HG02885 (cell line): ENCODE results near the gene RFX7.
"Not testable (repeated sequence)": the region's sequence is repeated elsewhere in the genome, so short reads cannot be mapped to it uniquely, and the experiment has no call there.

Experiments
- ATAC-seq: cut with Tn5 transposase; IDR thresholded peaks from one replicate; pipeline ENCODE4 v1.9.1; 2021; ENCODE audit warnings: mild to moderate bottlenecking; ENCODE audit not compliant: unreplicated experiment, poor library complexity

RFX7 gene

DNA sequence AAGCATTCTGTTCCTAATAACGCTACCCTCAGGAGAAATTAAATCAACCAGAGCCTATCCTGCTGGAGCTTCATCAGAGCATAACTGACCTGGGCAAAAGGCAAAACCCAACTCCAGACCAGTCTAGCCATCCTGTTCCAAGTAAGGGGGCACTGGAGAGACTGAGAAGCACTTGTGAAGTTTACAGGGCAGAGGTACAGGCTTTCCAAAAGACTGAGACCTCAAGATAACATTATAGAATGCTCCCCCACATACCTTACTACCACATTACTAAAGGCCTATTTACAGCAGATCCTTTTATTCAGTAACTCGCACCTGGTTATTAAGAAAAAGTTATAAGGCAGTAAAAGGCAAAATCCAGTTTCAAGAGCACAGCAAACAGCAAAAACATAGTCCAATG, 35.5 kb downstream of the RFX7 start:
- no peak for ATAC-seq

DNA sequence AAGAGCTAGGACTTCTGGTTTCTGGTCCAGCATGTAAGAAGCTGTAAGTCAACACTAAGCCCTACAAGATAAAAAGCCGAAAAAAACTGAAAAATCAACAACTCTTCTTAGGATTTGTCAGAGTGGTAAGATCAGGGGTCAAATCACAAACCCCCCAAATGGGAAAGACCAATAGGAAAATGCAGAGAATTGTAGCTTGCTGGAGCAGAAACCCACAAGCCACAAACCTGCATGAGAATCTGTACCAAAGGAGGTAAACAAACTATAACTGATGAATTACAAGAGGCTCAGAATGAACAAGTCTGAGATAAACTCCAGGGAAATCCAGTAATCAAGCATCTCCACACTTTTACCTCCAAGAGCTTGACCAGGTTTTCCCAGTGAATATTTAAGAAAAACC, 36.0 kb downstream of the RFX7 start:
- ATAC-seq = no peak

DNA sequence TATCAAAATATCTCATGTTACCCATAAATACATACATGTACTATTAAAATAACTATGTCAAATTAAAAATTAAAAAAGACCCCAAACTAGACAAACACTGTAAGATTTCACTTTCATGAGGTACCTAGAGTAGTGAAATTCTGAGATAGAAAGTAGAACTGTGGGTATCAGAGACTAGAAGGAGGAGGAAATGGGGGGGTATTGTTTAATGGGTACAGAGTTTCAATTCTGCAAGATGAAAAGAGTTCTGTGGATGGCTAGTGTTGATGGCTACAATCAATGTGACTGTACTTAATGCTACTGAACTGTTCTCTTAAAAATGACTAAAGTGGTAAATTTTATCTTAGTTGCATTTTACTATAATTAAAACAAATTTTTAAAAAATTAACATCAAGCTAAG, 36.6 kb downstream of the RFX7 start:
- peak; percentile 45 for ATAC-seq

DNA sequence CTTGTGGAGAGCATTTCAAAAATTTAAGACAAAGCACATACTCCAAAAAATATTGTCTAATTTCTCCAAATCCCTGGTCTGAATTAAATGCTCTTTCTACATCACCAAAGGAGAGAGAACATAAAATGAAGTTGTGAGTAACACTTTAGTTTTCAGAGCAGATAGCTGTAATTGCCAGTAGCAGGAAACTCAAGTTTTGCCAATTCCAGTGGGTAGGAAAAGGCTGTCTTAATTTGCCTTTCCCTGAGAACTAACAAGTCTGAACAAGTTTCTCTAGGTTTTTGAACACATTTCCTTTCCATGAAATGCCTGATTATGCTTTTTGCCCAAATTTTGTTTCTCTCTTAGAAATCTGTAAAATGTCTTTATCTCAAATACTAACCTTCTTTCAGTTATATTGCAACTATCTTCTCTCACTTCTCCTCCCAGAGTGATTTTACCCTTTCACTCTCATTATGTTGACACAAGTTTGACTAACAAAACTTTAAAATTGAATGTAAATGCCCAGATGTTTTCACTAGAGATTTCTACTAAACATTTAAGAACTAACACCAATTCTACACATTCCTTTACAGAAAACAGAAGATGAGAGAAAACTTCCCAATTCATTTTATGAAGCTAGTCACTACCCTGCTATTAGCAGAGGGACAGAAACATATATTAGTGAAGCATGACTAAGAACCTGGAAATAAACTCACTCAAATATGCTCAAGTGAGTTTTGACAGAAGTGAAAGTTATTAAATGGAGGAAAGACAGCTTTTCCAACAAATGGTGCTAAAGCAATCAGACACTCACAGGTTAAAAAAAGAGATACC, 38.4 kb downstream of the RFX7 start:
- ATAC-seq = peak; percentile 42

DNA sequence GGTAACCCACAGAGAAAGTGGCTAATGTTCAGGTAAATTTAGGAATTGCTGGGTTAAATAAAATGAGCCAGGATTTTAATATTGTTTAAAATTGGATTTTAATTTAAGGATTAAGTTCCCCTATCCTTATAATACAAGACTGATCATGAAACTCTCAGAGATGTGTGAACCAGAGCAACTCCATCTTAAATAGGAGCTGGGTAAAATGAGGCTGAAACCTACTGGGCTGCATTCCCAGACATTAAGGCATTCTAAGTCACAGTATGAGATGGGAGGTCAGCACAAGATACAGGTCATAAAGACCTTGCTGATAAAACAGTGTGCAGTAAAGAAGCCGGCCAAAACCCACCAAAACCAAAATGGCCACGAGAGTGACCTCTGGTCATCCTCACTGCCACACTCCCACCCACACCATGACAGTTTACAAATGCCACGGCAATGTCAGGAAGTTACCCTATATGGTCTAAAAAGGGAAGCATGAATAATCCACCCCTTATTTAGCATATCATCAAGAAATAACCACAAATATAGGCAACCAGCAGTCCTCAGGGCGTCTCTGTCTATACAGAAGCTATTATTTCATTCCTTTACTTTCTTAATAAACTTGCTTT, 40.3 kb downstream of the RFX7 start:
- not testable (repeated sequence) for ATAC-seq

DNA sequence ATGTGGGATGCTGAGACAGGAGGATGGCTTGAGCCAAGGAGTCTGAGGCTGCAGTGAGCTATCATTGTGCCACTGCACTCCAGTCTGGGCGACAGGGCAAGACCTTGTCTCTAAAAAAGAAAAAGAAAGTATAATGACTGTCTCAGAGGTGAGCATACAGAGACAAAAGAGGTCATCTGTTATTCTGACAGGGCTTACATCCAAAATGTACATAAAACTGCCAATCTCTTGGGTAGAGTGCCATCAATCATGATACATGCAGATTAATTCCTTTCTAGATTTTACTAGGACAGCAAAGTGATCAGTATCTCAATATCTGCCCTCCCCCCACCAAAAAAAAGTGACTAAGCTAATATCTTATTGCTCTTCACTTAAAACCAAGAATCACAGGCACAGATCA, 41.0 kb downstream of the RFX7 start:
- no peak for ATAC-seq

DNA sequence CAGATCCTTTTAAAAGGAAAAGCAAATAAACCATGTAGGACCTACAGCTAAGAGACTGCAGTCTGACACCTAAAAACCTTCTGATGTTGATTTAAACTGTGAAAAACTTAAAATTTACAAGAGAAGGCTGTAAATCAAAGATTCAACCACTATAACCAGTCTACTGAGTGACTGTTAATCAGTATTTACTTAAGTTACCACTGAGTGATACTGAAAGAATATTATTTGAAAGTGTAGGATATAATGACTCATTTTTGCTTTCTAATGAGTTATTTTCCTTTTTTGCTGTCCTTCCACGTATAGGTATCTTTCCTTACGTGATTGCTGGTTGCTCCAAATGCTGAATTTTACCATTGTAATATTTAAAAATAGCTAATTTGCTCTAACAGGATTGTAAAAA, 44.6 kb downstream of the RFX7 start:
- no peak for ATAC-seq

DNA sequence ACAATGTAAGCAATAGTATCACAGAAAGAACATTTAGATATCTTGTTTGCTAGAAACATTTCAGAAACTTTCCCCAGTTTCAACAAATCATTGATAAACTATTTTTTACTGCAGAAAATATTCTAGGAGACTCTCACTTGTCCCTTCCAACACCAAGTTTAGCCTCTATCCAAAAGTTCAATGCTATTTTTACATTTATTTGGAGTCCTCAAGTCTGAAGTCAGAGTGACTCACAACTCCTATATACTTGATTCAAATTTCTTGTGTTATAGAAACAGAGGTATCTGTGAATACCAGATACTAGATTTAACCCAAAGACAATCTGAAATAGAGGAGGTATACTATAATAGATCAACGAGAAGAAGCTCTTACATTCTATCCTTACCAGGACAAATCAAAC, 49.6 kb downstream of the RFX7 start:
- ATAC-seq = no peak

DNA sequence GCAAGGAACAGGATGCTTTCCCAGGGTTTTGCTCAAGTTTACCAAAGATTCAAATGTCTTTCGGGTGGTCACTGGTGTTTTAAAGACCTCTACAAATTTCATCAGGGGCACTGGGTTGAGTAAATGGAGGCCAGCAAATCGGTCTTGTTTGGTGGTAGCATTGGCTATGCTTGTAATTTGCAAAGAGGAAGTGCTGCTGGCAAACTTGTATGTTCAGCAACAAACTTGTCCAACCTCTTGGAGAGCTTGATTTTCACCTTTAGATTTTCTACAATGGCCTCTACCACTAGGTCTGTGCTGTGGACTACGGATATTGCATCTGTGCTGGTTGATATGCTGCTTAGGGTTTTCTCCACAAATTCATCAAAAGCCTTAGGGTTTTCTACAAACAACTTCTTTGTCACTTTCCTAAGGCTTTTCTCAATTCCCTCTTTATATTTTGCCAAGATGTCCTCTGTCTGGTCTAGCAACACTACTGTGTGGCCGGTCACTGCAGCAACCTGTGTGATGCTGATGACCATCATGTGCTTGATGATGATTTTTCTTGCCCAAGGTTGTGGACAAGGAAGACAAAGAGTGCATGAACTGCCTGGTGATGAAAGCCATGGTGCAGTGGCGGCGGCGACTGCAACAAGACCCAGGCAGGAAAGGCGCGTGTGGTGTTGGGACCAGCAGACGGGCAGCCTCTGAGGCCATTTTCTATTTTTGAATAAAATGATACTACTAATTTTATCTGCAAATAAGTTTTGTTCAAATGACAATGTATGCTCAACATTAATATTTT, 50.8 kb downstream of the RFX7 start:
- ATAC-seq = no peak

DNA sequence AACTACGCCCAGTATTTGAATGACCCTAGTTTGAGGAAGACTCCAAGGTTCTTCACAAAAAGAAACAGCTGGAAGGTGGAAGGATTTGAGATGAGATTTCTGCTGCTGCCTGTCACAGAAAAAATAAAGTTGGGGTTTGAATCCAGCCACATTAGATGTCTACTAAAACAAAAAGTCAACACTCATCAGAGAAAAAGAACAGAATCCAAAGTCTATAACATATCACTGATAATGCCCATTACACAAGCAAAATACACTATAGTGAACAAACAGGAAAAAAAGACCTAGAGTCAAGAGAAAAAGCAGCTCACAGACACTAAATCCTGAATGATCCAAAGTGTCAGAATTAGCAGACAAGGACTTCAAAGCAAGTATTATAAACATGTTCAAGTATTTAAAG, 56.0 kb downstream of the RFX7 start:
- ATAC-seq = no peak

DNA sequence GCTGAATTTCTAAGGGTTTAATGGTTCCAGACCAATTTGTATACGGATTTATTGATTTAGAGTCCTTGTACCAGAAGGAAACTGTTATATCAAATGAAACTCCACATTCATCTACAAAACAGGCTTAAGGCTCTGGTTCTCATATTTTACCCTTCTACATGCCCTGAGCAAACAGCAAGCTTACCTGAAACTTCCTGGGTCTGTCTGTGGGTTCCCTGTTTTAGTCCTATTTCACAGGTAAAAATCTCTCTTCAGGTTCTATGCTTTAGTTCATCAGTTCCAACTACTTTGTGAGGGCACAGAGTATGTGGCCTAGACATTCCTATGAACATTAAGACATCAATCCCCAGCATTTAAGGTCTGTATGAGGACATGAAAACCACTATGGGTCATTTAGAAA, 57.7 kb downstream of the RFX7 start:
- no peak for ATAC-seq

DNA sequence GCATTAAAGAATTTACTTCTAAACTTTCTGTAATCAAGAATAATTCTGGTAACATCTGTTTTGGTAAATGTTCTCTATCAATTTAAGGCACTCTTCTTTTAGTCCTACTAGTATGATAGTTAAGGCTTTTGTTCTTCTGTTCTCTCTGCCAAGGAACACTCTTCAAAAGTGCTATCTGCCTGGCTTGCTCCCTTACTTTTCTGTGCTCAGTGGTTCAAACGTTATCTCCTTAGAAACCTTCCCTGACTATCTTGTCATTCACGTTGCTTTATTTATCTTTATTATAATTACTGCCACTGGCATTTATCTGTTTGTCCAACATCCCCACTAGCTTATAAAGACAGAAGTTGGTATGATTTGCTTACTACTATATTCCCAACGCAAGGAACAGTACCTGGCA, 59.2 kb downstream of the RFX7 start:
- ATAC-seq = no peak

DNA sequence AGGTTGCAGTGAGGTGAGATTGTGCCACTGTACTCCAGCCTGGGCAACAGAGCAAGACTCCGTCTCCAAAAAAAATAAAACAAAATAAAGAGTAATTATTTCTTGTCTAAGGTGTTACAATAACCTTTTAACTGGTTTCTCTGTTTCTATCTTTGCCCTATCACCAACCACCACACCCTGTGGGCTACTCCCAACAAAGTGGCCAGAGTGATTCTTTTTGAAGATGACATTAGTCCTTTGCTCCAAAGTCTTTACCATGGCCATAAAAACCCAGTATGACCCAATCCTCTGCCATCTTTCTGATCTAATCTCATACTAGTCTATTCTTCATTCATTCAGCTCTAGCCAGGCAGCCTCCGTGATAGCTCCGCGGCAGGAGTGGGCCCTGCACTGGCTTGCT, 62.8 kb downstream of the RFX7 start:
- ATAC-seq = no peak

DNA sequence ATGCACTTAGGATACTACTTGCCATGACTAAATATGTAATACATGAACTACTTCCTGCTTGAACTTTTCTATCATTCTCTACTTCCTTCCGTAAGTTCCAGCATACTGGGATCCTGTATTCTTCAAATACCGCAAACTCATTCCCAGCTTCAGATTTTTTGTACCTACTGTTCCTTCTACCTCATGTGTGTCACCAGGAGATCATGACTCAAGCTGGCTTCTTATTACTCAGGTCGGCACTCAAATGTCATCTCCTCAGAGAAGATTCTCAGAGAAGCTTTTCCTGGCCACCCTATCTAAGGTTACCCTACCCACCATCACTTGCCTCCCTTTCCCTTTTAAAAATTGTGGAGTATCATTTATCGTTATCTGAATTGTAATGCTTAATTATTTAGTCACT, 66.7 kb downstream of the RFX7 start:
- no peak for ATAC-seq

DNA sequence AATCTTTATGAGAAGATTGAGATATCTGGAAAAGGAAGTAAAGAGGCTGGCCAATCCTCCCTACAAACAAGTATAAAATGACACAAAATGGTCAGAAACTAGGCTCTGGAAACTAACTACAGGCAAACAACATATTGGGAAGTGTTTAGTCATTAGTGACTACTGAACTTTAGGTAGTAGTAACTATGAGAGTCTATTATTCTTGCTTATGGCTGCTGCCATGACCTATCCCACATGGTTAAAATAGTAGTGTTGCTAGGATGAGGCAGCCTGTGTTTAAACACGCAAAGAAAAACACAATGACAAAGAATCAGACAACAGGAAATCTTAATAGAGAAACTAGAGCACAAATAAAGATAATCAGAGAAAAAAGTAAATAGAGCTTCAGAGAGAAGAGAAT, 67.9 kb downstream of the RFX7 start:
- no peak for ATAC-seq

DNA sequence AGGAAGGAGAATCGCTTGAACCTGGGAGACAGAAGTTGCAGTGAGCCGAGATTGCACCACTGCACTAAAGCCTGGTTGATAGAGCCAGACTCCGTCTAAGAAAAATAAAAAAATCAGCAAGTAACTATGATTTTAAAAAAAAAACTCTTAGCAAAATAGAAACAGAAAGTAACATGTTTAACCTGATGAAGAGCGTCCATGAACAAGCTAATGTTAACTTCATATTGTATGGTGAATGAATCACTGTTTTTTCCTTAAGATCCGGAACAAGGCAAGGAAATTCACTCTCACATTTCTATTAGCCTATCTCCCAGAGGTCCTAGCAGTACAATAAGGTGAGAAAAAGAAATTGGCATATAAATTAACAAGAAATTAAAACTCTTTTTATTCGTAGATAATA, 69.0 kb downstream of the RFX7 start:
- no peak for ATAC-seq

DNA sequence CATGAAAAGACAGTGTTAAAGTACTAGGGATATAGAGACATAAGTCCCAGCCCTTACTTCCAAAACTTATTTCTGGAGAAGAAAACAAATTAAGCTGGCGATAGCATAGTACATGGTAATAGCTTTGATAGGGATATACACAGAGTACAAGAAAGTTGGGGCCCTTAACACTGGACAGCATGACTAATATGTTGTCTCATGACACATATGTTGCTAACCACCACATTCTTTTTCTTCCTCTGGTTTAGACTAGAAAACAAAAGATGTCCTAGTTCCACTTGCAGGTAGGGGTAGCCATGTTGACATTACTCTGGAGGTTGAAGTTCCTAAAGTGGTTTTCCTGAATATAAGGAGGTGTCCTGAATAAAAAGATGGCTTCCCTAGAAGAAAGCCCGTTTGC, 75.3 kb downstream of the RFX7 start:
- ATAC-seq = no peak

DNA sequence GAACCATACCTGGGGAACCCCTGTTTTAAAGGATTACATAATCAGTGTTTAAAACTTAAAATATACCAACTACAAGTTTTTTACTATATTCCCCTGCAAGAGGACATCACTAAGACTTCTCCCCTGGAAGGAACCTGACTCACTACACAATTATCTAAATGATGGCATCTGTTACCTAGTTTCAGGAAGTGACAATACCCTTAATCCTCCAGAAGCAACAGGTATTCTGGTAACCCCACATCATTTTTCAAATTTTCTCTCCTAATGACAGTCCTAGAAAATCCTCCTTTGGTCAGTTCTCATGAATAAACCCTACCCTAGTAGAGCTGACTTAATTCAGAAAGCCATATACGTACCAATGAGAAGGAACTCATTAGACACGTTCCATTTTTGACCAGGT, 78.4 kb downstream of the RFX7 start:
- ATAC-seq = no peak

DNA sequence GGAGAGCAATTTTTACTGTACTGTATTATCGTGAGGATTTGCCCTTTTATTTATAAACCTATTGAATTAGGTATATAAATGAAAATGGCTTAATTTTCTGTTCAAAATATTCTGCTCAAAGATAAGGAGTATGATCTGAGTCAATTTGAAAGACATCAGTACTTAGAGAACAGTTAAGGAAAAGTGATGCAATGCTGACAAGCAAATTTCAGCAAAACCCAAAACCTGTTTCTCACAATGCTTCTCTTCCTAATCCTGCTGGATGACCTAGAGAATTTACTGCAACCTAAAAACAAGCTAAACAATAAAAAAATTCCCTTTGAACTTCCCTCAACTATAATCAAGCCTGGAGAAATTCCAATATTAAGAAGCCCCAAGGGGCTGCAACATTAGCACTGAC, 82.7 kb downstream of the RFX7 start:
- no peak for ATAC-seq

DNA sequence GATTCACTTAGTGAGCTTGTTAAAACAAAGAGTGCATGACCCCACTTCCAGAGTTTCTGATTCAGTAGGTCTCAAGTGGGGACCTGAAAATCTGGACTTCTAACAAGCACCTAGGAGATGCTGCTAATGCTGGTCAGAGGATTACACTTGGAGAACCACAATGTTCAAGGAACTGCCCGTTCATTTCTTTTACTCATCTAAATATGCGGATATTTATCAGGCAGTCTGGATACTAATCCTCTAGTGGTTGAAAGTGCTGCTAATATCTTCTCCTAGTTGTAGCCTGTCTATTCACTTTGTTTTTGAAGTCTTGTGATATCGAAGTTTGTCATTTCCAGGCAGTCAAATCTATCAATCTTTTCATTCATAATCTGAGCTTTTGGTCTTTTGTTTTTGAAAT, 86.8 kb downstream of the RFX7 start:
- no peak for ATAC-seq

DNA sequence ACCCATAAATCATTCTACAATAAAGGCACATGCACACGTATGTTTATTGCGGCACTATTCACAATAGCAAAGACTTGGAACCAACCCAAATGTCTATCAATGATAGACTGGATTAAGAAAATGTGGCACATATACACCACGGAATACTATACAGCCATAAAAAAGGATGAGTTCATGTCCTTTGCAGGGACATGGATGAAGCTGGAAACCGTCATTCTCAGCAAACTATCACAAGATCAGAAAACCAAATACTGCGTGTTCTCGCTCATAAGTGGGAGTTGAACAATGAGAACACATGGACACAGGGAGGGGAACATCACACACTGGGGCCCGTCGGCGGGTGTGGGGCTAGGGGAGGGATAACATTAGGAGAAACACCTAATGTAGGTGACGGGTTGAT, 88.4 kb downstream of the RFX7 start:
- not testable (repeated sequence) for ATAC-seq
